Stimulated activated CD4-positive, alpha-beta T cell treated with anti-CD3 and anti-CD28 coated beads, Interleukin-4, amount 100 ng/mL, for 1 hour (primary cell): Measurements from ENCODE around the gene MRPL41.
A peak's percentile ranks its signal among the peaks of the same experiment; 100 is the strongest.
"Not testable (repeated sequence)": the region's sequence is repeated elsewhere in the genome, so short reads cannot be mapped to it uniquely, and the experiment has no call there.

ENCODE experiments used
- DNase-seq: peaks from one replicate; pipeline ENCODE4 v3.0.0-alpha.2; 2020

Gene MRPL41

DNA sequence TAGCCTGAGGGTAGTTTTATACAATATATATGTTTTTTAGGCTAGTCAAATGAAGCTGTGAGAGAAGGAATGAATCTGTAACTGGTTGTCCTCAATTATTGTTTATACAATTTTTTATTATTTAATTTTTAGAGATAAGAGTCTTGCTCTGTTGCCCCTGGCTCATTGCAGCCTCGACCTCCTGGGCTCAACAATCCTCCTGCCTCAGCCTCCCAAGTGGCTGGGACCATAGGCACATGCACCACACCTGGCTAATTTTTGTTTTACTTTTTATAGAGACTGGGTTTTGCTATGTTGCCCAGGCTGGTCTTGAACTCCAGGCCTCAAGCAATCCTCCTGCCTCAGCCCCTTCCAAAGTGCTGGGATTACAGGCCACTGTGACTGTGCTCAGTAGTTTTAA is 2.7 kb downstream of the MRPL41 start:
- no peak for DNase-seq

DNA sequence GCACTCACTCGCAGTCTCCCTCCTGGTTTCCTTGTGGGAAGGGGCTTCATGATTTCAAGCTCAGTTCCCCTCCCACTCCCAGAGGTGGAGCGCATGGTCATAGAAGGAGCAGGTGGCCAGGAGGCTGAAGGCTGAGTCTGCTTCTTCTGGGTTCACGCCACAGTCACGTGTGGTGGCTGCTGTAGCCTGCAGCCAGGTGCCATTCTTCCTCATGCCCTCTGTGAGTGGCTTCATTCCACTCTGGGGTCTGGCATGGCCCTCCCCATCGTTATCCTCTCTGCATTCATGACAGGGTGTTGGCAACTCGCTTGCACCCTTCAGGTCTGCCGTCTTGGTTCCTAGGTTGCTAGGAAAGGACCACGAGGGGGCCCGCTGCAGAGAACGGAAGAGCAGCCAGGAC is 3.5 kb downstream of the MRPL41 start:
- no peak for DNase-seq

DNA sequence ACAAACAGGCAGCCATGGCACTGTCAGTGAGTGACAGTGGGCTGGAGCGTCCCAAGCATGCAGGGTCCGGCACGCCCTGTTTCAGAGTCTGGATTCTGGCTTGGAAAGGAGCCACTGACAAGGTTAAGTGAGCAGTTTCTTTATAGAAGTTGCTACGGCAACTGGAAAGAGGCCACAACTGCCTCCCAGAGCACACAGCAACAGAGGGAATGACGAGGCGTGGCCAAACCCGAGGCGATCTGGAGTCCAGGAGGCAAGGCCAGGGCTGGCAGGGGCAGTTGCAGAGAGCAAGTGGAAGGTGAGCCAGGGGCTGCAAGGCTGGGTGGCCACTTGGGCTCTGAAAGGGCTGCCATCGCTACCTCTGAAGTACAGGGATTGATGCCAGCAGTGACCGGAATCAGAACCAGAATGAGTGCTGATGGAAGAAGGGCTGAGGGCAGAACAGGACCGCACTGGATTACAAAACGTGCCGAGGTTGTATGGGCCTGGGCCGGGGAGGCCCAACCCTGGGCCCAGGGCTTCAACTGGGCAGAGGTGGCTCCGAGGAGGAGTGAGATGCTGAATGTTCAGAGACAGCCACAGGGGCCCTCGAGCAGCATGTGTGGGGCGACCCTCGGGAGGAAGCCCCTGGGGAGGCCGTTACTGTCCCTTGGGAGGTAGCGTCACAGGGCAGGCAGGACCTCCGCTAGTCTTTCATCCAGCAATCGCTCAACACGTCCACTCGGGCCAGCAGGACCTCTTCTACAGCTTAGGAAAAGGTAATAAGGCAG is 4.6 kb downstream of the MRPL41 start:
- no peak for DNase-seq

DNA sequence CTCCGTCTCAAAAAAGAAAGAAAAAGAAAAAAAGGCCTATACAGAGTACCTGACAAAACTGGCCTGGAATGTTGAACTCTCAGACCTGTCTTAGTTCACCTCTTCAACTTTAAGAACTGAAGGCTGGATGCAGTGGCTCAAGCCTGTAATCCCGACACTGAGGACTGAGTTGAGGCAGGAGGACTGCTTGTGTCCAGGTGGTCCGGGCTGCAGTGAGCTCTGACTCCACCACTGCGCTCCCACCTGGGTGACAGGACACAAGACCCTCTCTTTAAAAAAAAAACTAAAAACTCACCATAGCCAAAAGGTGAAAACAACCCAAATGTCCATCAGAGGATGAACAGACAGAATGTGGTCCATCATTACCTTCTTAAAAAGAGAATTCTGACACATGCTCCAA is 6.4 kb downstream of the MRPL41 start:
- DNase-seq, result no peak

DNA sequence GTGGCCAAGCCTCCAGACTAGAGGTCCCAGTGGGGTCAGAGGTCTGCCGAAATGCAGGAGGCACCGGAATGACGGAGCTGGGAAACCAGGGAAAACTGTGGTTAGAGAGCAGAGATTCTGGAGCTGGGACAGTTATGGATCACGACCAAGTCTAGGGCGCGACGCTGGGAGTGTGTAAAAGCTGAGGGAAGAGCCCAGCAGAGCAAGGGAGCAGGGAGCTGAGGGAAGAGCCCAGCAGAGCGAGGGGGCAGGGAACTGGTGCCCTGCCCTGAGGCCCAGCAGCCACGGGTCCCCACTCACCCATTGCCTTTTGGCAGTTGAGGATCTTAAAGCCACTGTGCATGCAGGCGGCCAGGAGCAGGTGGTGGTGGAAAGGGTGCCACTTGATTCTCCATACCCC is 12.5 kb downstream of the MRPL41 start:
- no peak for DNase-seq

DNA sequence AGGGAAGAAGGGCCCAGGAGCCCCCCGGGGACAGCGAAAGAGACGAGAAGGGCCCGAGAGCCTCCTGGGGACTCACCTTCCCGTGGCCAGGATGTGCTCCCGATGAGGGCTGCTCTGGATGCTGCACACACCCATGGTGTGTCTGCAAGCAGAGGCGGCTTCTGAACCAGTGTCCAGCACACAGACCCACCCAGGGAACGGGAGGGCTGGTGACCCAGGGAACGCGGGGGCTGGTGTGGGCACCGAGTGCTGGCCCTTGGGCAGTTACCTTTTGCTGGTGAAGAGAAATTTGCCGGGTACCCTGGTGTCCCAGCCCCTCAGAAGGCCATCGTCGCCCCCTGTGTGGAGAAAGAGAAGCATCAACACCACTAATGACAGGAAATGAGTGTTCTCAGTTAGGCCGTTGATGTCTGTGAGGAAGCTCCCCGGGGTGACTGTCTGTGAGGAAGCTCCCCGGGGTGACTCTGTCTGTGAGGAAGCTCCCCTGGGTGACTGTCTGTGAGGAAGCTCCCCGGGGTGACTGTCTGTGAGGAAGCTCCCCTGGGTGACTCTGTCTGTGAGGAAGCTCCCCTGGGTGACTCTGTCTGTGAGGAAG is 13.2 kb downstream of the MRPL41 start:
- DNase-seq, result no peak

DNA sequence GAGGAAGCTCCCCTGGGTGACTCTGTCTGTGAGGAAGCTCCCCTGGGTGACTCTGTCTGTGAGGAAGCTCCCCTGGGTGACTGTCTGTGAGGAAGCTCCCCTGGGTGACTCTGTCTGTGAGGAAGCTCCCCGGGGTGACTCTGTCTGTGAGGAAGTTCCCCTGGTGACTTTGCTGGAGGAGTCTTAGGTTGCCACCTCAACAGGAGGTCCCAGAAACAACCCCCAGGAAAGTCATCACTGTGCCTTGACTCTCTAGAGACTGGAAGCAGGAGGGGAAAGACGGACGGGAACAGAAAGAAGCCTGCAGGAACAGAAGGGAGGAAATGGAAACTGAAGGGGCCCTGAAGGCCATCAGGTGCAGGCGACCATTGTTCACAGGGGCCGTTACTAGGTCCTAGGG is 16.8 kb downstream of the MRPL41 start:
- not testable (repeated sequence) for DNase-seq

DNA sequence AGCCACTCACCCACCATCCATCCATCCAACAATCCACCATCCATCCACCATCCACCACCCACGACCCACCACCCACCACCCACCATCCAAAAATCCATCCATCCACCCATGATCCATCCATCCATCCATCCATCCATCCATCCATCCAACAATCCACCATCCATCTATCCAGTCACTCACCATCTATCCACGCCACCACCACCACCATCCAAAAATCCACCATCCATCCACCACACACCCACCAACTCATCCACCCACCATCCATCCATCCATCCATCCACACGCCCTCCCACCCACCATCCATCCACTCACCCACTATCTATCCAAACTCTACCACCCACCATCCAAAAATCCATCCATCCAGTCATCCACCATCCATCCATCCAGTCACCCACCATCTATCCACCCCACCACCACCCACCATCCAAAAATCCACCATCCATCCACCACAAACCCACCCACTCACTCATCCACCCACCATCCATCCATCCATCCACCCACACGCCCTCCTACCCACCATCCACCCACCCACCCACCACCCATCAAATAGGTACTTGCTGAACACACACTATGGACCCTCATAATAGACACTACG is 18.0 kb downstream of the MRPL41 start:
- no peak for DNase-seq

DNA sequence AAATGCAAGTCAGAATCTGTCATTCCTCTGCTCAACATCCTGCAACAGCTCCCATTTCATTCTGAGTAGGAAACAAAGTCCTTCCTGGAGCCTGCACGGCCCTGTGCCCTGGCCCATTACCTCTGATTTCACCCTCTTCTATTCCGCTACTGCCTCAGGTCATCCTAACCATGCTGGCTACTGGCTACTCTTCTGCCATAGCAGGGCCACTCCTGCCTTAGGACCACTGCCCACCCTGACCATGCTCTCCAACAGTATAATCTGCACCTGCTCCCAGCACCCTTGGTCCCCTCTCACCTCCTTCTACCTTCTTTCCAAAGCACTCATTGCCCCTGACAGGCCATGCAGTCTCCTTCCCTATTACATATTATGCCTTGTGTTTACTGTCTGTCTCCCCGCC is 18.9 kb downstream of the MRPL41 start:
- no peak for DNase-seq

DNA sequence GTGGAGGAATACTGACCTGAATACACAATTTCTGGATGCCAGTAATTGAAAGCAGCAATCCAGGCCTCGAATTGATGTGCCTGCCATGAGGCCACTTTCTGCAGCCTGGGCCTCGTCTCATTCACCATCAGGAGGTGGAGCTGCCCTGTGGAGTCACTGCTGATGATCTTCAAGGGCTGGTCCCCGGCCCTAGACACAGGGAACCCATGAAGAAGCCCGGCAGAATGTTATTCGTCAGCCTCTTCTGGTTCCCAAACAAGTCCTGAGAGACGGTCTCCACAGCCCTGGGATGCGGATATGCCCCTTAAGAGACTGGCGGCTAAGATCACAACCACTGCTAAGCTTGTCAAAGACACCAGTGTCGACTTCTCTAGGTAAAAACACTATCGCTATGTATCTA is 22.5 kb downstream of the MRPL41 start:
- no peak for DNase-seq

DNA sequence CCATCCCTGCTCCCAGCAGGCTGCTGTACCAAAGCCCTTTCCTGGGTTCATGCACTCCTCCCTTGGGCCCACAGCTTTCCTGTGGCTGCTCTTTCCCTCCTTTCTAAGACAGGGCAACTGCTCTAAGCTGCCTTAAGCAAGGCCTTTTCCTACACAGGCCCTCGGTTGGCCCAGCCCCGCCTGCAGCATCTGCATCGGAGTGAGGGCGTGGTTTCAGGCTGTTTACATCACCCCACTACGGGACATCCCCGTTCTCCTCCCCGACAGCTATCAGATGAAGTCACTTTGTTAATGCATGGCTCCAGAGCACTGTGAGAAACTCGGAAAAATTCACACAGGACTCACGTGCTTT is 23.7 kb downstream of the MRPL41 start:
- DNase-seq, result no peak

DNA sequence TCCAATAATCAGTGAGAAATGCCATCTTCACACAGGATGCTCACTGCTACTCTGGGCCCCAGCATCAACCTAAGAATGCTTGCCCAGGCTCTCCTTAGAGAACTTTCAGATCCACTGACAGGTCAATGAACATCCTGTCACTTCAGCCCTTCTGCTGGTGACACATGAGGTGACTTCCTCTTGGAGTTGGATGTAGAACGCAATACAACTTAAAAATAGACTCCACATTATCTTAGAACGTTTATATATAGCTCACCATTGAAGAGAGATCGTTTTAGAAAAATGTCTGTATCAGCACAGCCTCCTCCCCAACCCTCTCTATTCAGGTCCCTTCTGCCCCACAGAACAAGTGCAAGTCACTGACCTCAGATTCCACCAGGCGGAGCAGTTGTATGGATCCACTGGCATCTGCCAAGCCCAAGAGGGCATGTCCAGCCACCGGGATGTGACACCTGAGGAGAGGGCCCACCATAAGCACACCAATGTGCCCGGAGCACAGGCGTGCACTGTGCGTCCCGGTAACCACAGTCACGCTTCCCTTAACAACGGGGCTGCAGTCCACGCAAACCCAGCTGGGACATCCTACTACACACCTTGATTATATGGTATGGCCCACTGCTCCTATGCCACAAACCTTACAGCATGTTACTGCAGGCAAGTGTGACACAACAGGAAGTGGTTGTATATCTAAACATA is 24.2 kb downstream of the MRPL41 start:
- DNase-seq, result no peak

DNA sequence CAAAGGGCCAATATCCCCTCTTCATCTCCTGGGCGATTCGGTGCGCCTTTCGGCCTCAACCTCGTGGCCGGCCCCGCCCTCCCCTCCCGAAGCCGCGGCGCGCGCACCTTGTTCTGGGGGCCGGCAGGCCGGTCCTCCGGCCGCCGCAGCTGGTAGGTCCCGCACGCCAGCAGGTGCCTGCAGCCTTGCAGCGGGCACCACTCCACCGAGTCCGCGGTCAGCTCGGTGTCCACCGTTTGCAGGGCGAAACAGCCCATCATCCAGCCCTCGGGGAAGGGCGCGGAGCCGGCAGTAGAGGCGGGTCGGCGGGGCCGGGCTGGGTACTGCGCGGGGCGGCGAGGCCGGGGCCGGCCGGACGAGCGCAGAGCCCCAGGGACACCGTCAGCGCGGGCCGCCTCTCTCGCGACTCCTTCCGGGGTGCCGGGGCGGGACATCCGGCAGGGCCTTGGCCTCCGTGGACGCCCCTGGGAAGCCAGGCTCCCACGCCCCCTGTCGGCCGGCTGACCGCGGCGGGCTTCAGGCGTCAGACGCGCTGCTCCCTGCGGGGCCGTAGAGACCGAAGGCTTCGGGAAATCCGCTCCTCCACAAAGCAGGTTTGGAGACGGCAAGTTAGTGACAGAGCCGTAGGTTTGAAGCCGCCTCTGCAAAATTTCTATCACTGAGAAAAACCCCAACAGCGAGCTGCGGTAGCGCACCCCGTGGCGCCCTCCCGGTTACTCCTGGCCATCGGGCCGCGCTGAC is 27.0 kb downstream of the MRPL41 start, which contains the start of gene DPH7:
Gene DPH7 (minus strand): TSS at position 408 of the 741 bp plus-strand sequence. CDS start 148 bp downstream, at position 260.
- DNase-seq, result peak; percentile 99

DNA sequence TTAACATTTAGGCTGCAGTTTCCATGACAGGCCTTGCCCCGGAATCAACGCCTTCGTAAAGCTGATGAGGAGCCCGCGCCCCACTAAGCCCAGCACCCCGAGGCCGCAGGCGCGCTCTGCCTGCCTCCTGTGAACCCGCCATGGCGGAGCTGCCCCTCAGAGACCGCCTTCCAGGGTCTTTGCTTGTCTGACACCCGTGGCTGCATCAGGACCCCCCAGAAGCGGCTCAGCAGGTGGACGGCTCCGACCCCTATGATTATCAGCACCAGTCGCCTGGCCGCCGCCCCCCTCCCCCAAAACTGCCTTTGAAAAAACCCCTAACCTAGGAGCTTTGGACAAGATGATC is 27.6 kb downstream of the MRPL41 start:
- no peak for DNase-seq

DNA sequence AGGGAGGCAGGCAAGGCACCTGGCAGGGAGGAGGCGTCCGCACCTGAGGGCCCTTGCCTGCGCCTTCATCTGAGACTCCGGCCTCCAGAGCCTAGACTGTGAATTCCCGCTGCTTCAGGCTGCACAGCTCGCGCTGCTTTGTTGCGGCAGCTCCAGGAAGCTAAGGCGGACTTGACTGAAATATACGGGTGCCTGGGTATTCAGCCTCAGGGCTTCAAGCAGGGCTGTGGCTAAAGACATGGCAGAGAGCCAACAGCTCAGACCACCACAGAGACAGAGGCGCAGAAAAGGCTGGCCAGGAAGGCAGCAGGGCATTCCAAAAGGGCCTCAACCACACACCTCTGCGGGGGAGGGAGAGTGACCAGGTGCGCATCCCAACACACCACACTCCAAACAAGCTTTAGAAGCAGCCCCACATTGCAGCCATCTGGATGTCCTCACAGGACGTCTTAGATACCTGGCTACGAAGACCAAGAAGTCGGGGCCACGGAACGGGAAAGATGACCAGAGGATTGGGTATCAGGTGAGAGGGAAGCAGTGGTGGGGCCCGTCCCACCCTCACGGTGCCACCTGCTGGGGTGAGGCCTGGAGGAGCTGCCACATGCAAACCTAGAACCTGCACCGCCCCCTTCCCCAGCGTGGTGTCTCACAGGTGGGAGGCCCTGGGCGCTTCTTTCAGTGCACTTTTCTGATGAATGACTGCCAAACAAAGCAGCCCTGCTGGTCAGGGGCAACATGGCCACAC is 28.7 kb downstream of the MRPL41 start:
- no peak for DNase-seq

DNA sequence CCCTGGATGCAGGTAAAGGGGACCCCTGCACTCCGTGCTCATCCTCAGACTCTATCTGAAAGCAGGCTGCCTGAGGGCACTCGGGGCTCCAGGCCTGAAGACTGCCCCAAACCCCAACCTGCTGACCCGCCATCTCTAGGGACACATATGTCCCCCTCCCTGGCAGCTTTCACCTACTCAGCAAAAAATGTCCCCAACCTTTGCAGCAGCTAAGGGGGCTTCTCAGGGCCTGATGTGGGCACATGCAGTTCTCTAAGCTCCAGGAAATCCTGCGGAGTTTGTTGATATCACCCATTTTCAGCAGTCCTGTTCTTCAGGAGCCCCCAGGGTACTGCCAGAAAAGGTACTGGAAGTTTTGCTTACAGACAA is 29.3 kb downstream of the MRPL41 start:
- DNase-seq, result no peak

DNA sequence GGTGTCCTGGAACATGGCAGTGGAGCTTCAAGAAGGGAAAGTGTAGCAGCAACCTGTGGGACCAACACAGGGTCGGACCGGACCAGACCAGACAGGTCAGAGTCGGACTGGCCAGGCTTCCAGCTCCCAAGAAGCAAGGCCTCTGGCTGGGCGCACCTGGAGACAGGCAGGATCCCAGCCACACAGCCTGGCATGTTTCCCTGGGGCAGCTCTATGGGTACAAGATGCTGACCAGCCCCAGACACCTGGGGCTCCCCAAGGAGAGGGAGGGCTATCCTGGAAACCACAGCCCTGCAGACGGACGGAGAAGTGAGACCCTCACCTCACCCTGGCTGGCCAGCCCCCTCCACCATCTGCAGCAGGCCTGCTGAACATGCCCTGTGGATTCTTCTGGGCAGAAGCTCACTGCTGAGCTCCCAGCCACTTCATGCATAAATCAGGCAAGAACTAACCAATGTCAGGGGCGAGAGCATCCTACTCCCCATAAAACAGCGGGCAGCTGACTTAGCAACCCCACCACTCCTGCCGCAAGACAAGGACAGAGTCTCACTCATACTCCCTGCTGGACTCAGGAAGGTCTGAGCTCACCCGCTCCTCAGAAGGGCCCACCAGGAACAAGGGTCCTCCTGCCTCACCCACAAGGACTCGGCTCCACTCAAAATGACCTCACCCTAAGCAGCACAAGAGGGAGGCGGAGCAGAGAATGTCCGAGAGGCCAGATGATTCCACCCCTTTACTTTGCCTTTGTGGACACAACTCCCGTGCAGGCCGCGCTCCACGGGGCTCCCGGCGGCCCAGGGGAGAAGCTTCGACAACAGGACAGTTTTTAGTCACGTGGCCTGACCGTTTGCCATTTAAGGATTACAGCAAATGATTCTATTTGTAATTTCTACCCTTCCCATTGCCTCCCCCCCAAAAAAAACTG is 29.9 kb downstream of the MRPL41 start:
- DNase-seq, result no peak

DNA sequence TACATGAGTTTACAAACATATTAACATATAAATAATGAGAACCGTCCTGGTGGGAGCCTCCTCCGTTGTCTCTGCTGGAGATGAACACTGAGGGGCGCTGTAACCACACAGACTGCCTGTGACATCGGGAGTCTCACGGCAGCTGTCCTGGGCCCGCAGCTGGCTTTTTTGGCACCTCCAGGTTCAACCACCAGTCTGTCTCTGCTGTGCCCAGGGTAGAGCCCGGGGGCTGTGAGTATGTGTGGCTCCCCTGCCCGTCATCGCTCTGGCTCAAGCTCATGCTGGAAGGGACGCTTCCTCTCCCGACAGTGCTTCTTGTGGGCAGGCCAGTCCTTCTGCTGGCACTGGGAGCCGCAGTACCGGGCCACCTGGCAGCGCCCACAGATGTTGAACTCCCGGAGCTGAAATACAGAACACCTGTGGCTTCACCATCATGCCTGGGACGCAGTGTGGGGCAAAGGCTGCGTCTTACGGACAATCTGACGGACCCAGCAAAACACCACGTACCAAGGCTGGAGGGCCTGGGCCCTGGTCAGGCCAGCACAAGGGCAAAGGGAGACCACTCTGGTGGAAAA is 30.7 kb downstream of the MRPL41 start:
- DNase-seq, result no peak

DNA sequence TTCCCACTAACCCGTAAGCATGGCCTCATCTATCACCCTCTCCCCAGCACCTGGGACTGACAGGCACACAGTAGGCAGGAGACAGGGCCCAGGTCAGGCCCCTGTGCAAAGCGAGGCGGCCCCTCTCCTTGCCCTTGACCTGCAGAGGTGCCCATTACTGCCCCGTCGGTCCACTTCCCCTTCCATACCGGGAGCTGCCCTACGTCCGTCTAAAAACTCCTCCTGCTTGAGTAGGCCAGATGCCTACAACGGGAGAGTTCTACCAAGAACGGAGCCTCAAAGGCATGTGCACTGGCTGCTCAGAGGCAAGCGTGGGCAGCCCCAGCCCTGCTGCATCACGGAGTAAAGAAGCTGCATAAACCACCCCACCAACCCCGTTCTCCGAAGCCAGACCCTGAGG is 31.7 kb downstream of the MRPL41 start:
- no peak for DNase-seq

DNA sequence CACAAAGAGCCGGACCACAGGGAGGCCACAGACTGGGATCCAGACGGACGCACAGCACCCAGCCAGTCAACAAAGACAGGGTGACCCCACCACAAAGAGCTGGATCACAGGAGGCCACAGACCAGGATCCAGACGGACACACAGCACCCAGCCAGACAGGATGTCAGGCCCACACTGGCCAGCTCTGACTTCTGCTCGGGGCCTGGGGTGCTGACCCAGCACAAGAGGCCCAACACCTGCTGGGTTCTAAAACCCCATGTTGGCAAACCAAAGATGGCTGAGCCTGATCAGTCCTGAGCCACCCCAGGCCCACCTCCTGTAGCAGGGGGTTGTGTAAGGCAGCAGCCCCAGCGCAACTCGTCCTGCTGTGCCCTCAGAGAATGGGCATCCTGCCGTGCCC is 32.3 kb downstream of the MRPL41 start:
- no peak for DNase-seq

DNA sequence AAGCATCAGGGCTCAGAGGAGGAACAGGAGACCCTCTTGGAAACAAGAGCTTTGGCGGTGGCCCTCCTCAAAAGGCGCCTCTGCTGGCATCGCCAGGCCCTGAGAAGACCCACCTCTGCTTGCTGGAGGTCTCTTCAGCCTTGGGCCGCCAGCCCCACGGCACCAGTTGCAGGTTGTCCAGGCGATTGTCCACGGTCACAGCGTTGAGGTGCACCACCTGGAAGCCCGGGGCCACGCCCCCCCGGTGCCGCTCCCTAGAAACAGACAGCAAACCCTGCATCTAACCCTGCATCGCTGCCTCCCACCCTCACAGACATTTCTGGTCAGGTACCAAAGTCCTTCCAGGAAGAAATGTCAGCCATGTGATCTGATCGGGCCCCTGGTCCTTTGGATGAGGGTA is 35.2 kb downstream of the MRPL41 start:
- DNase-seq, result no peak
